Coronary artery (tissue), 2 donors: ENCODE data around the gene PHF23.
A peak's percentile ranks its signal among the peaks of the same experiment; 100 is the strongest.

Experiments used
- DNase-seq: peaks from one replicate; pipeline ENCODE4 v3.0.0-alpha.2; 2017; ENCODE audit warnings: low spot score
- H3K27ac ChIP-seq, 2 donors: fragments of 200-600 bp; sonication (generic); one replicate each; pipeline ENCODE4 v1.5.1; 2016 to 2019
- H3K4me3 ChIP-seq: fragments of 200-600 bp; sonication (generic); 2 replicates; pipeline ENCODE4 v1.5.1; 2016; ENCODE audit warnings: mild to moderate bottlenecking, moderate library complexity
- CTCF ChIP-seq: fragments of 200-600 bp; sonication (generic); IDR thresholded peaks from one replicate; pipeline ENCODE4 v1.5.1; 2019; ENCODE audit warnings: antibody characterized with exemption

The PHF23 gene

GRCh38 chr17:7222972-7223292, 16.3 kb downstream of the PHF23 start:
- DNase-seq = no peak
- TF ChIP-seq CTCF = no peak
- H3K4me3 ChIP-seq = no peak overlapping the region
- H3K27ac ChIP-seq = no peak overlapping the region

- DNase-seq = no peak
- Histone ChIP-seq H3K4me3 (no peak overlapping the region), H3K27ac (peak overlapping the region in 1 of 2 donors; percentile 99)
- TF ChIP-seq CTCF = no peak
Observed at GRCh38 chr17:7222093-7222971, 16.9 kb downstream of the PHF23 start.

GRCh38 chr17:7221278-7222092, 17.8 kb downstream of the PHF23 start:
- Histone ChIP-seq H3K4me3 (peak overlapping the region; percentile 95), H3K27ac (peak overlapping the region; percentile 98 to 99)
- DNase-seq = no peak
- TF ChIP-seq CTCF = no peak

- peak overlapping the region; percentile 95 for H3K4me3 ChIP-seq
- no peak for TF ChIP-seq CTCF
- peak overlapping the region; percentile 98 to 99 for H3K27ac ChIP-seq
Observed at GRCh38 chr17:7220593-7221277, 18.5 kb downstream of the PHF23 start.

GRCh38 chr17:7219812-7220592, 19.3 kb downstream of the PHF23 start, which contains the start of the genes ACADVL and DLG4:
Gene ACADVL, plus strand, starts transcription at chr17:7219938. Its CDS starts 47 bp downstream, at chr17:7219985.
Gene DLG4, minus strand, starts transcription at chr17:7219836.
- no peak for TF ChIP-seq CTCF
- H3K27ac ChIP-seq = peak within 1 kb of the TSS; percentile 98 to 99
- DNase-seq = peak; percentile 96
- H3K4me3 ChIP-seq = peak within 1 kb of the TSS; percentile 95

More at GRCh38 chr17:7220593-7221277, 18.5 kb downstream of the PHF23 start:
- DNase-seq = no peak

GRCh38 chr17:7219229-7219811, 19.9 kb downstream of the PHF23 start:
- Histone ChIP-seq H3K4me3 (peak overlapping the region; percentile 95), H3K27ac (peak overlapping the region; percentile 98 to 99)
- no peak for TF ChIP-seq CTCF
- no peak for DNase-seq
